ENCODE measurements around the gene DAPK1. TPM values are rescaled to one million over a fixed set of nuclear protein-coding genes. Genes with fewer than 3 reads are reported as not detected.

The DAPK1 gene
- total and polyA plus RNA-seq, 12 donors, result 5.4 to 44.6 (median 21.3) TPM

DNA sequence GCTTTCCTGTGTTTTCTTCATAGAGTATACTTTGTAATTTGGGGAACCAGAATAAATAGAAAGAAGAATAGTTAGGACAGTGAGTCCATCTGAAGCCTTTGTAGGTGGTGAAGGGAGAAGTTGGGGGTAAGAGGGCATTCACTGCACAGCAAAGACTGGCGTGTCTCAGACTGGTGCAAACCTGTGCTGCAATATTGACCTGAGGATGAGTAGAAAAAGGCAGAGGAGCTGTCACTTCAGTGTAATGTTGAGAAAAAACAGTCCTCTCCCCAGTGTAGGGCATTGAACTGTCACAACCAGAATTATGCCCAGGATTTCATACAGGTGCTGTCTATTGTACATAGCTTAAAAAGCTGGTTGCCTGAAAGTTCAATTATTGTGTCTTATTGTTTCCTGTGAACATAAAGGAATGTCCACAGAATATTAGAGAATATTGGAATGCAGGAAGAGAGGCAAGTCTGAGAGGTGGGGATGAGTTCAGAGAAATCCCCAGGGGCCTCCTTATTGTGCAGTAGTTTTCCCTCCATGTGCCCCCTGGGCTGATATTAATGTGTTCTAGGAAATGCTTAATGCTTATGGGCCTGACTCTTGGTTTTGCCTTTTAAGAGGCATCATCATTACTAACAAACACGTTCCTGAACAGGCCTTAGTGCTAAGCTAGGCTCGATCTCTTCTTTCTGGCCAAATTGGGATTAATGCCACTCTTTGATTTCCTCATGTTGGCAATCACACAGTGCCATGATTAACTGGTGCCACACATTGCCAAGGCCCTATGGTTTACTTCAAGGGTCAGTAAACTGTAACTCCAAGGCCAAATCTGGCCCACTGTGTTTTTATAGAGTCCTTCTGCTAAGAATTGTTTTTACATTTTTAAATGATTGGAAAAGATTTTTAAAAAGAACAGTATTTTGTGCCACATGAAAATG is 34.0 kb downstream of the DAPK1 start:
- H3K4me1 ChIP-seq (replicated peaks in 1 of 2), result peaks cover 0 to 27% of the 10 kb centered on the region in 2 donors
- TF ChIP-seq, protein P1, sequence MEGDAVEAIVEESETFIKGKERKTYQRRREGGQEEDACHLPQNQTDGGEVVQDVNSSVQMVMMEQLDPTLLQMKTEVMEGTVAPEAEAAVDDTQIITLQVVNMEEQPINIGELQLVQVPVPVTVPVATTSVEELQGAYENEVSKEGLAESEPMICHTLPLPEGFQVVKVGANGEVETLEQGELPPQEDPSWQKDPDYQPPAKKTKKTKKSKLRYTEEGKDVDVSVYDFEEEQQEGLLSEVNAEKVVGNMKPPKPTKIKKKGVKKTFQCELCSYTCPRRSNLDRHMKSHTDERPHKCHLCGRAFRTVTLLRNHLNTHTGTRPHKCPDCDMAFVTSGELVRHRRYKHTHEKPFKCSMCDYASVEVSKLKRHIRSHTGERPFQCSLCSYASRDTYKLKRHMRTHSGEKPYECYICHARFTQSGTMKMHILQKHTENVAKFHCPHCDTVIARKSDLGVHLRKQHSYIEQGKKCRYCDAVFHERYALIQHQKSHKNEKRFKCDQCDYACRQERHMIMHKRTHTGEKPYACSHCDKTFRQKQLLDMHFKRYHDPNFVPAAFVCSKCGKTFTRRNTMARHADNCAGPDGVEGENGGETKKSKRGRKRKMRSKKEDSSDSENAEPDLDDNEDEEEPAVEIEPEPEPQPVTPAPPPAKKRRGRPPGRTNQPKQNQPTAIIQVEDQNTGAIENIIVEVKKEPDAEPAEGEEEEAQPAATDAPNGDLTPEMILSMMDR (IDR thresholded peaks at IDR 0.05), result no peak
- no peak for TF ChIP-seq POLR2A (IDR thresholded peaks at IDR 0.05)
- WGBS, 4 donors, result 64 to 79% (median 70%) methylated on average over 3 of the region's 3 CpGs

DNA sequence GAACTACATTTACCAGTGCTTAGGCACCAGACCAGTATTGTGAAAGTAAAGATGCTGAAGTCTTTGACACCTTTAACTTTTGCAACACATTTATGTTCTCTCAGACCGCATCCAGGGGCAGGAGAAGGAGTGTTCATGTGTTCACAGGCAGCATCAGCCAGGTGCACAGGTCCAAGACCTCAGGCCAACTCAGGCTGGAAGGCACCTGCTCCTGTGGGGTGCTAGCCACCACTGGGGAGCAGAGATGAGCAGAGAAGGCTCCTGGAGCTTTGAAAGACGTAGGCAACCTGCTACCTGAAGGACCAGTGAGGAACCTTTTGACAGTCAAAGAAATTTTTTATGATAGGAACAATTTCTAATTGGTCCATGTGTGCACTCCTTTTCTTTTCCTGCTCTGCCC is 35.6 kb downstream of the DAPK1 start:
- Histone ChIP-seq H3K4me1 (replicated peaks in 1 of 2) (peaks cover 0 to 27% of the 10 kb centered on the region in 2 donors), H3K9me3 (replicated peaks in 1 of 3) (no peaks in the 10 kb centered on the region), H3K4me3 (no peak overlapping the region), H3K27me3 (no peaks in the 10 kb centered on the region), H3K36me3 (replicated peaks in 1 of 2) (no peaks in the 10 kb centered on the region), H3K27ac (no peak overlapping the region)
- WGBS, 4 donors, result 79 to 98% (median 92%) methylated on average over 2 of the region's 2 CpGs
- TF ChIP-seq POLR2A (IDR thresholded peaks at IDR 0.05), result no peak
- TF ChIP-seq, protein P1 (IDR thresholded peaks at IDR 0.05), result no peak
- DNase-seq, result no peak
- intact Hi-C loops (cut with DNase I), result no loop called here

More for the DNA sequence above, 34.0 kb downstream of the DAPK1 start:
- Histone ChIP-seq H3K4me3 (no peak overlapping the region), H3K27ac (no peak overlapping the region), H3K9me3 (replicated peaks in 1 of 3) (no peaks in the 10 kb centered on the region), H3K36me3 (replicated peaks in 1 of 2) (no peaks in the 10 kb centered on the region), H3K27me3 (no peaks in the 10 kb centered on the region)
- intact Hi-C loops (cut with DNase I), result no loop called here
- DNase-seq, result no peak

DNA sequence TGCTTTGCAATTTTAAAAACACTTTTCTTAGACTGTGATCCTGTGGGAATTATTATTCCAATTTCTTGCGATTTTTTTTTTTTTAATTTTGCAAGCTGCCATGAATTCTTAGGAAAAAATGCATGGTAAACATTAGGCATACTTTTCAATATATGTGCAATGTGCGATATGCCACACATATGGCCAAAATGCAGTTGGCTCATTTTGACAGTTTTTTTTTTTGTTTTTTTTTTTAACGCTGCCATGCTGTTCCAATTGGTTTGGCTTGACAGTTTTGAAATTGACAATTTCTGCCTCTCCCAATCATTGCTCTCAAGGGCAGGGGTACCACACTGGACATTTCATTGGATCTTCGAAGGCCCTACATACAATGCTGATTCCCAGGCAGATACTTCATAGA is 36.4 kb downstream of the DAPK1 start:
- WGBS, 4 donors, result 93 to 96% (median 94%) methylated on average over 4 of the region's 4 CpGs
- Histone ChIP-seq H3K9me3 (replicated peaks in 1 of 3) (no peaks in the 10 kb centered on the region), H3K4me1 (replicated peaks in 1 of 2) (peaks cover 0 to 27% of the 10 kb centered on the region in 2 donors), H3K36me3 (replicated peaks in 1 of 2) (no peaks in the 10 kb centered on the region), H3K4me3 (no peak overlapping the region), H3K27me3 (no peaks in the 10 kb centered on the region), H3K27ac (no peak overlapping the region)
- TF ChIP-seq, protein P1 (IDR thresholded peaks at IDR 0.05), result no peak
- TF ChIP-seq POLR2A (IDR thresholded peaks at IDR 0.05), result no peak
- intact Hi-C loops (cut with DNase I), result no loop called here
- no peak for DNase-seq

DNA sequence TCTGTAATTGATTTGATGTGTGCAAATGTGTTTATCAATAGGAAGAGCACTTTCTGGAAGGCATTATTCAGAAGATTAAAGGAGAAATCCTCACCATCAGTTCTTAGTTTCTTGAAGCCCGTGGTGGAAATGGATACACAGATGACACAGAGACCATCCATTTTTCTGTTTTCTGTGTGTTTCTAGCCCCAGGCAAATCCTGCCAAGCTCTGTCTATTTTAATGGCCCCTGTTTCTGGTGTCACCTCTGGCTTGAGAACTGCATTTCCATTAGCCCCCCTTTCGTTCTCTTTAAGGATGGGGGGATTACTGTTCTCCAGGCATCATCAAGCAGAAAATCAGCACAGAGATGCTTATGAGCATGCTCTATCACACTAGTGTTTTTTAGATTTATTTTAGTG is 37.3 kb downstream of the DAPK1 start:
- Histone ChIP-seq H3K27ac (no peak overlapping the region), H3K9me3 (replicated peaks in 1 of 3) (no peaks in the 10 kb centered on the region), H3K27me3 (no peaks in the 10 kb centered on the region), H3K4me1 (replicated peaks in 1 of 2) (peaks cover 0 to 21% of the 10 kb centered on the region in 2 donors), H3K36me3 (replicated peaks in 1 of 2) (no peaks in the 10 kb centered on the region), H3K4me3 (no peak overlapping the region)
- 85 to 90% (median 86%) methylated on average over 2 of the region's 2 CpGs for WGBS, 4 donors
- TF ChIP-seq, protein P1 (IDR thresholded peaks at IDR 0.05), result no peak
- no peak for TF ChIP-seq POLR2A (IDR thresholded peaks at IDR 0.05)
- DNase-seq, result no peak
- intact Hi-C loops (cut with DNase I), result no loop called here

All from adrenal gland (tissue), 12 donors.